Trophoblast cell (in vitro differentiated cells and primary cell): Measurements from ENCODE around the gene RAD51B.

Source experiments
- DNase-seq, 2 donors: peaks; one replicate each; pipeline ENCODE4 v3.0.0-alpha.2; 2016
- H2AFZ ChIP-seq: 2 replicates; pipeline ENCODE4 v1.6.1; 2013; ENCODE audit warnings: low read length, moderate library complexity, mild to moderate bottlenecking; ENCODE audit not compliant: insufficient read depth, poor library complexity
- H2AK5ac ChIP-seq: 2 replicates; pipeline ENCODE4 v1.6.1; 2013; ENCODE audit warnings: mild to moderate bottlenecking, low read length
- H2BK120ac ChIP-seq: 2 replicates; pipeline ENCODE4 v1.6.1; 2013; ENCODE audit warnings: low read length, mild to moderate bottlenecking, moderate library complexity; ENCODE audit not compliant: insufficient read depth, poor library complexity
- H2BK12ac ChIP-seq: 2 replicates; pipeline ENCODE4 v1.6.1; 2013; ENCODE audit warnings: mild to moderate bottlenecking, low read length, moderate library complexity
- H2BK5ac ChIP-seq: 2 replicates; pipeline ENCODE4 v1.6.1; 2013; ENCODE audit warnings: low read length, low read depth, moderate library complexity, mild to moderate bottlenecking; ENCODE audit not compliant: poor library complexity
- H3K14ac ChIP-seq: 2 replicates; pipeline ENCODE4 v1.6.1; 2013; ENCODE audit warnings: mild to moderate bottlenecking, low read length
- H3K18ac ChIP-seq: 2 replicates; pipeline ENCODE4 v1.6.1; 2013; ENCODE audit warnings: mild to moderate bottlenecking, low read length
- H3K23ac ChIP-seq: 2 replicates; pipeline ENCODE4 v1.6.1; 2013; ENCODE audit warnings: low read length
- H3K27ac ChIP-seq: 2 replicates; pipeline ENCODE4 v1.5.1; 2013; ENCODE audit warnings: low read depth, mild to moderate bottlenecking, inconsistent platforms, low read length, moderate library complexity
- H3K27me3 ChIP-seq: 2 replicates; pipeline ENCODE4 v1.6.1; 2013; ENCODE audit warnings: inconsistent platforms, mild to moderate bottlenecking, low read length, moderate library complexity; ENCODE audit not compliant: insufficient read depth
- H3K36me3 ChIP-seq, 2 experiments: 1 replicate in 1 of 2; 2 replicates in 1 of 2; pipeline ENCODE4 v1.6.1; 2013; ENCODE audit warnings: low read length in 2 of 2, mild to moderate bottlenecking in 2 of 2, moderate library complexity in 1 of 2; ENCODE audit not compliant: insufficient read depth in 2 of 2, control insufficient read depth in 1 of 2
- H3K4ac ChIP-seq: 2 replicates; pipeline ENCODE4 v1.6.1; 2013; ENCODE audit warnings: low read depth, mild to moderate bottlenecking, low read length, moderate library complexity
- H3K4me1 ChIP-seq, 2 experiments: 1 replicate in 1 of 2; 2 replicates in 1 of 2; pipeline ENCODE4 v1.6.1; 2013; ENCODE audit warnings: low read length in 2 of 2, mild to moderate bottlenecking in 2 of 2, moderate library complexity in 1 of 2; ENCODE audit not compliant: insufficient read depth in 2 of 2, control insufficient read depth in 1 of 2
- H3K4me2 ChIP-seq: 2 replicates; pipeline ENCODE4 v1.6.1; 2013; ENCODE audit warnings: inconsistent platforms, mild to moderate bottlenecking, low read length, moderate library complexity
- H3K4me3 ChIP-seq: 2 replicates; pipeline ENCODE4 v1.5.1; 2013; ENCODE audit warnings: mild to moderate bottlenecking, low read depth, low read length, inconsistent platforms
- H3K79me1 ChIP-seq: one replicate; pipeline ENCODE4 v1.6.1; 2013; ENCODE audit warnings: low read length
- H3K79me2 ChIP-seq: 2 replicates; pipeline ENCODE4 v1.6.1; 2013; ENCODE audit warnings: low read length, mild to moderate bottlenecking; ENCODE audit not compliant: control insufficient read depth, insufficient read depth, poor library complexity
- H3K9ac ChIP-seq: 2 replicates; pipeline ENCODE4 v1.6.1; 2013; ENCODE audit warnings: mild to moderate bottlenecking, low read length
- H3K9me3 ChIP-seq: 2 replicates; pipeline ENCODE4 v1.6.1; 2013; ENCODE audit warnings: low read depth, mild to moderate bottlenecking, control low read depth, inconsistent platforms, low read length; ENCODE audit not compliant: insufficient read depth
- H4K12ac ChIP-seq: 2 replicates; pipeline ENCODE4 v1.6.1; 2013; ENCODE audit warnings: low read depth, mild to moderate bottlenecking, low read length, moderate library complexity
- H4K8ac ChIP-seq: 2 replicates; pipeline ENCODE4 v1.6.1; 2013; ENCODE audit warnings: low read depth, mild to moderate bottlenecking, low read length, moderate library complexity
- H4K91ac ChIP-seq: one replicate; pipeline ENCODE4 v1.6.1; 2013; ENCODE audit warnings: low read depth, mild to moderate bottlenecking, low read length, moderate library complexity
- WGBS: extraction: QIAGEN DNeasy Blood & Tissue Kit; methylation state at CpG from one replicate; pipeline ENCODE4 v1.1.7; 2013; ENCODE audit warnings: missing lambda C conversion rate; ENCODE audit not compliant: insufficient read length, insufficient coverage; ENCODE audit errors: extremely low coverage; 5-methylcytosine and 5-hydroxymethylcytosine counted together

The RAD51B gene

GRCh38 chr14:68709007-68709406 lies 889.4 kb downstream of the RAD51B start:
- Histone ChIP-seq H3K9me3 (peaks cover 2% of the 10 kb centered on the region), H4K8ac (no peak overlapping the region), H3K14ac (no peak overlapping the region), H3K27me3 (no peaks in the 10 kb centered on the region), H3K4me3 (no peak overlapping the region), H2BK12ac (no peak overlapping the region), H2AK5ac (no peak overlapping the region), H3K27ac (no peak overlapping the region), H3K79me2 (no peaks in the 10 kb centered on the region), H3K9ac (no peak overlapping the region), H3K4me2 (no peak overlapping the region), H2AFZ (no peak overlapping the region), H3K36me3 (no peaks in the 10 kb centered on the region), H2BK5ac (no peak overlapping the region), H2BK120ac (no peak overlapping the region), H3K23ac (no peak overlapping the region), H3K18ac (no peak overlapping the region), H4K12ac (no peak overlapping the region), H3K79me1 (peaks cover 22% of the 10 kb centered on the region), H3K4me1 (peaks cover 13 to 34% of the 10 kb centered on the region in 2 experiments), H3K4ac (no peak overlapping the region), H4K91ac (no peak overlapping the region)
- no peak for DNase-seq
- no CpG with 5 or more reads among the region's 2 CpGs for WGBS

DNA sequence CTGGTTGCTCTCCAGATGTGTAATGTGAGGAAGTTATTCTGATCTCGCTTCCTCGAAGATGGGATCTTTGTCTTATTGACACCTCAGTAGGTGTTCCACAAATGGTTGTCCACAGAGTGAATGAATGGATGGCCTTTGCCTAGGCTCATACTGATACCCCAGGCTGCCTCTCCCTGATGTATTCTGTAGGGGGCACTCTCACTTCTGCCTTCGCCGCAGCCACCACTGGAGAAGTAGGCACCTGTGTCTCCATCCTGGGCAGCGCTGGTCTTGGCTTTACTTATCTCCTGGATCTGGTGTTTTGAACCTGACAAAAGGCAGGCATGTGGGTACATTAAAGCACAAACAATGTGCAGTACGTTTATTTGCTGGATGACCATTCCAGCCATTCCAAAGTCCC lies 891.2 kb downstream of the RAD51B start:
- Histone ChIP-seq H4K12ac (no peak overlapping the region), H3K79me1 (peaks cover 11% of the 10 kb centered on the region), H3K4me1 (peaks cover 15 to 30% of the 10 kb centered on the region in 2 experiments), H3K27ac (no peak overlapping the region), H3K14ac (no peak overlapping the region), H2BK5ac (no peak overlapping the region), H3K27me3 (no peaks in the 10 kb centered on the region), H2BK12ac (peak overlapping the region; percentile 48), H3K18ac (no peak overlapping the region), H3K23ac (no peak overlapping the region), H4K8ac (no peak overlapping the region), H3K4ac (no peak overlapping the region), H2AFZ (no peak overlapping the region), H4K91ac (no peak overlapping the region), H2BK120ac (no peak overlapping the region), H2AK5ac (no peak overlapping the region), H3K9ac (no peak overlapping the region), H3K36me3 (no peaks in the 10 kb centered on the region), H3K79me2 (no peaks in the 10 kb centered on the region), H3K4me2 (no peak overlapping the region), H3K4me3 (no peak overlapping the region), H3K9me3 (peaks cover 2% of the 10 kb centered on the region)
- whole genome bisulfite sequencing = no CpG with 5 or more reads among the region's 6 CpGs
- DNase-seq = no peak

DNA sequence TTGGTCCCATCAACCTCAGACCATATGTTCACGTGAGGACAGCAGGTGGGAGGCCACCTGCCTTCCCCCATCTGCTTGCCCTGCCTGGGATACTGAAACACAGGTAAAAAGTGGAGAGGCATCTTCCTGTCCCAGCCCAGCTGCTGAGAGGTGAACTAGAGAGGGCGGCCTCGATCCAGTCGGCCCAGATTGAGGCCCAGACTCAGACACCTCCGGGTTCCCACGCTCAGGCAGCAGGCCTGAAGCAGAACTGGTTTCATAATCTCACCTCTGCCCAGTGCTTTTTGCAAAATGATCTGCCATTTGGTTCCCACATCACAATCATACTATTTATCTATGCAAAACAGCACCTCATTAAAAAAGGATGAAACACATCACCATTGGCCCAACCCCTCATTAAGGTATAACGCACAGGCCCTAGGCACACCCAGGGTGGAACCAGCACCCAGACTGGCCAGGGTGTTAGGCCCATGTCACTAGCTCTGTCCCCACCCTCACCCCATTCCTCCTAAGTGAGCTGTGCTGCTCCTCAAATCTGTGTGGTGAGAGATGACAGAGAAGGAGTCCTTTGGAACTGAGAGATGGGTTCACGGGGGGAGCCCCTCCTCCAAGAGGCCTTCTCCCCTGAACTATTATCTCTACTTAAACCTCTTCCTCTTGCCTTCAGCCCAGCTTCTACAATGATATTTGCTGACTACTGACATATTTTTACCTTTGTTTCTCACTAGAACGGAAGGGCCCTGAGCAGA lies 892.2 kb downstream of the RAD51B start:
- H3K36me3 ChIP-seq = no peaks in the 10 kb centered on the region

GRCh38 chr14:68712703-68713370 lies 893.3 kb downstream of the RAD51B start:
- Histone ChIP-seq H2AK5ac (peak overlapping the region; percentile 51), H2BK120ac (peak overlapping the region; percentile 67), H3K9me3 (no peaks in the 10 kb centered on the region), H3K14ac (peak overlapping the region; percentile 1), H3K79me1 (peaks cover 12% of the 10 kb centered on the region), H2AFZ (no peak overlapping the region), H3K4me1 (peaks cover 16 to 25% of the 10 kb centered on the region in 2 experiments), H3K27ac (peak overlapping the region; percentile 34), H3K27me3 (no peaks in the 10 kb centered on the region), H3K79me2 (no peaks in the 10 kb centered on the region), H3K4me2 (no peak overlapping the region), H3K9ac (no peak overlapping the region), H4K8ac (no peak overlapping the region), H4K91ac (peak overlapping the region; percentile 48), H3K18ac (peak overlapping the region; percentile 44), H3K36me3 (no peaks in the 10 kb centered on the region), H3K23ac (no peak overlapping the region), H2BK12ac (peak overlapping the region; percentile 51), H3K4me3 (no peak overlapping the region), H3K4ac (no peak overlapping the region), H4K12ac (no peak overlapping the region), H2BK5ac (peak overlapping the region; percentile 42)
- WGBS = no CpG with 5 or more reads among the region's 15 CpGs
- no peak for DNase-seq

More for the DNA sequence above, 892.2 kb downstream of the RAD51B start:
- no peak overlapping the region for H3K4me3 ChIP-seq
- no CpG with 5 or more reads among the region's 9 CpGs for WGBS
- H3K4me2 ChIP-seq = no peak overlapping the region
- no peak overlapping the region for H3K18ac ChIP-seq
- peaks cover 16 to 25% of the 10 kb centered on the region in 2 experiments for H3K4me1 ChIP-seq
- H3K23ac ChIP-seq = no peak overlapping the region
- H3K27me3 ChIP-seq = no peaks in the 10 kb centered on the region
- no peak overlapping the region for H2AFZ ChIP-seq
- peak overlapping the region; percentile 23 for H2AK5ac ChIP-seq
- no peak overlapping the region for H4K12ac ChIP-seq
- H2BK12ac ChIP-seq = peak overlapping the region; percentile 61
- peak overlapping the region; percentile 8 for H3K14ac ChIP-seq
- H3K4ac ChIP-seq = no peak overlapping the region
- H2BK5ac ChIP-seq = no peak overlapping the region
- DNase-seq = no peak
- no peak overlapping the region for H2BK120ac ChIP-seq
- no peaks in the 10 kb centered on the region for H3K79me2 ChIP-seq
- H4K91ac ChIP-seq = peak overlapping the region; percentile 59
- H3K27ac ChIP-seq = no peak overlapping the region
- peaks cover 12% of the 10 kb centered on the region for H3K79me1 ChIP-seq
- H4K8ac ChIP-seq = no peak overlapping the region
- H3K9ac ChIP-seq = no peak overlapping the region
- no peaks in the 10 kb centered on the region for H3K9me3 ChIP-seq
